ENCODE results near the gene LHFPL3.

GRCh38 chr7:104358446-104359132 is 30.2 kb downstream of the LHFPL3 start:
- no peak for TF ChIP-seq EZH2 (IDR thresholded peaks at IDR 0.05)
- no peak for TF ChIP-seq CTCF (IDR thresholded peaks at IDR 0.05)
- TF ChIP-seq EZH2phosphoT487 (IDR thresholded peaks at IDR 0.05), result no peak
